ENCODE results near the gene PTPRN2. TPM values are rescaled to one million over a fixed set of nuclear protein-coding genes. Genes with fewer than 3 reads are reported as not detected.

The PTPRN2 gene
- total RNA-seq, 1 donor from 2014 or later, result 0.41 TPM

- intact Hi-C loops (cut with micrococcal nuclease), result no loop called here
- Mint-ChIP-seq H3K36me3 (ENCODE audit: low read depth) (no peaks in the 10 kb centered on the region), H3K4me1 (ENCODE audit: low read depth) (no peaks in the 10 kb centered on the region), H3K9me3 (no peaks in the 10 kb centered on the region), H3K27ac (no peak overlapping the region), H3K27me3 (ENCODE audit: insufficient read depth) (no peaks in the 10 kb centered on the region), H3K4me3 (no peak overlapping the region)
- no peak for DNase-seq (ENCODE audit: low spot score)
Observed at GRCh38 chr7:157862731-157863130, 724.9 kb downstream of the PTPRN2 start.

- Mint-ChIP-seq H3K4me3 (no peak overlapping the region), H3K4me1 (ENCODE audit: low read depth) (no peaks in the 10 kb centered on the region), H3K9me3 (no peaks in the 10 kb centered on the region), H3K36me3 (ENCODE audit: low read depth) (no peaks in the 10 kb centered on the region), H3K27ac (no peak overlapping the region), H3K27me3 (ENCODE audit: insufficient read depth) (no peaks in the 10 kb centered on the region)
- no peak for DNase-seq (ENCODE audit: low spot score)
- intact Hi-C loops (cut with micrococcal nuclease), result no loop called here
Observed at GRCh38 chr7:157861551-157861950, 726.1 kb downstream of the PTPRN2 start.

- intact Hi-C loops (cut with micrococcal nuclease), result no loop called here
- no peak for DNase-seq (ENCODE audit: low spot score)
- no peak overlapping the region for H3K4me3 Mint-ChIP-seq
- H3K36me3 Mint-ChIP-seq (ENCODE audit: low read depth), result no peaks in the 10 kb centered on the region
- H3K9me3 Mint-ChIP-seq, result no peaks in the 10 kb centered on the region
- no peaks in the 10 kb centered on the region for H3K4me1 Mint-ChIP-seq (ENCODE audit: low read depth)
- H3K27me3 Mint-ChIP-seq (ENCODE audit: insufficient read depth), result no peaks in the 10 kb centered on the region
- H3K27ac Mint-ChIP-seq, result no peak overlapping the region
Observed at GRCh38 chr7:157861031-157861491, 726.6 kb downstream of the PTPRN2 start.

GRCh38 chr7:157860406-157860805 lies 727.2 kb downstream of the PTPRN2 start:
- intact Hi-C loops (cut with micrococcal nuclease), result no loop called here
- H3K4me3 Mint-ChIP-seq, result no peak overlapping the region
- no peaks in the 10 kb centered on the region for H3K9me3 Mint-ChIP-seq
- no peak overlapping the region for H3K27ac Mint-ChIP-seq
- H3K27me3 Mint-ChIP-seq (ENCODE audit: insufficient read depth), result no peaks in the 10 kb centered on the region
- no peaks in the 10 kb centered on the region for H3K36me3 Mint-ChIP-seq (ENCODE audit: low read depth)
- no peak for DNase-seq (ENCODE audit: low spot score)
- no peaks in the 10 kb centered on the region for H3K4me1 Mint-ChIP-seq (ENCODE audit: low read depth)

GRCh38 chr7:157859915-157860314 lies 727.7 kb downstream of the PTPRN2 start:
- H3K4me1 Mint-ChIP-seq (ENCODE audit: low read depth), result no peaks in the 10 kb centered on the region
- no peak for DNase-seq (ENCODE audit: low spot score)
- intact Hi-C loops (cut with micrococcal nuclease), result no loop called here
- no peaks in the 10 kb centered on the region for H3K27me3 Mint-ChIP-seq (ENCODE audit: insufficient read depth)
- no peaks in the 10 kb centered on the region for H3K9me3 Mint-ChIP-seq
- H3K27ac Mint-ChIP-seq, result no peak overlapping the region
- no peak overlapping the region for H3K4me3 Mint-ChIP-seq
- H3K36me3 Mint-ChIP-seq (ENCODE audit: low read depth), result no peaks in the 10 kb centered on the region

GRCh38 chr7:157857578-157858075 lies 730.0 kb downstream of the PTPRN2 start:
- Mint-ChIP-seq H3K27me3 (ENCODE audit: insufficient read depth) (no peaks in the 10 kb centered on the region), H3K9me3 (no peaks in the 10 kb centered on the region), H3K36me3 (ENCODE audit: low read depth) (no peaks in the 10 kb centered on the region), H3K4me3 (no peak overlapping the region), H3K4me1 (ENCODE audit: low read depth) (no peaks in the 10 kb centered on the region), H3K27ac (no peak overlapping the region)
- intact Hi-C loops (cut with micrococcal nuclease), result no loop called here
- no peak for DNase-seq (ENCODE audit: low spot score)

GRCh38 chr7:157856873-157857577 lies 730.6 kb downstream of the PTPRN2 start:
- Mint-ChIP-seq H3K9me3 (no peaks in the 10 kb centered on the region), H3K27me3 (ENCODE audit: insufficient read depth) (no peaks in the 10 kb centered on the region), H3K36me3 (ENCODE audit: low read depth) (no peaks in the 10 kb centered on the region), H3K4me1 (ENCODE audit: low read depth) (peaks cover under 1% of the 10 kb centered on the region), H3K27ac (no peak overlapping the region), H3K4me3 (no peak overlapping the region)
- intact Hi-C loops (cut with micrococcal nuclease), result no loop called here
- no peak for DNase-seq (ENCODE audit: low spot score)

- no peak for DNase-seq (ENCODE audit: low spot score)
- peaks cover 11% of the 10 kb centered on the region for H3K4me1 Mint-ChIP-seq (ENCODE audit: low read depth)
- intact Hi-C loops (cut with micrococcal nuclease), result no loop called here
- no peak overlapping the region for H3K27ac Mint-ChIP-seq
- H3K27me3 Mint-ChIP-seq (ENCODE audit: insufficient read depth), result no peaks in the 10 kb centered on the region
- no peaks in the 10 kb centered on the region for H3K9me3 Mint-ChIP-seq
- no peak overlapping the region for H3K4me3 Mint-ChIP-seq
- no peaks in the 10 kb centered on the region for H3K36me3 Mint-ChIP-seq (ENCODE audit: low read depth)
Observed at GRCh38 chr7:157855452-157856213, 732.0 kb downstream of the PTPRN2 start.

GRCh38 chr7:157855016-157855415 lies 732.6 kb downstream of the PTPRN2 start:
- intact Hi-C loops (cut with micrococcal nuclease), result no loop called here

GRCh38 chr7:157854066-157854891 lies 733.3 kb downstream of the PTPRN2 start:
- Mint-ChIP-seq H3K9me3 (no peaks in the 10 kb centered on the region), H3K36me3 (ENCODE audit: low read depth) (no peaks in the 10 kb centered on the region), H3K27ac (no peak overlapping the region), H3K27me3 (ENCODE audit: insufficient read depth) (no peaks in the 10 kb centered on the region), H3K4me3 (no peak overlapping the region), H3K4me1 (ENCODE audit: low read depth) (peaks cover 11% of the 10 kb centered on the region)
- intact Hi-C loops (cut with micrococcal nuclease), result no loop called here
- DNase-seq (ENCODE audit: low spot score), result no peak

More at GRCh38 chr7:157855016-157855415, 732.6 kb downstream of the PTPRN2 start:
- DNase-seq (ENCODE audit: low spot score), result no peak
- H3K36me3 Mint-ChIP-seq (ENCODE audit: low read depth), result no peaks in the 10 kb centered on the region
- H3K4me3 Mint-ChIP-seq, result no peak overlapping the region
- peaks cover 11% of the 10 kb centered on the region for H3K4me1 Mint-ChIP-seq (ENCODE audit: low read depth)
- H3K9me3 Mint-ChIP-seq, result no peaks in the 10 kb centered on the region
- H3K27me3 Mint-ChIP-seq (ENCODE audit: insufficient read depth), result no peaks in the 10 kb centered on the region
- H3K27ac Mint-ChIP-seq, result no peak overlapping the region

GRCh38 chr7:157853789-157854065 lies 733.9 kb downstream of the PTPRN2 start:
- intact Hi-C loops (cut with micrococcal nuclease), result no loop called here
- Mint-ChIP-seq H3K4me3 (no peak overlapping the region), H3K9me3 (no peaks in the 10 kb centered on the region), H3K4me1 (ENCODE audit: low read depth) (peaks cover 11% of the 10 kb centered on the region), H3K27ac (no peak overlapping the region), H3K27me3 (ENCODE audit: insufficient read depth) (no peaks in the 10 kb centered on the region), H3K36me3 (ENCODE audit: low read depth) (no peaks in the 10 kb centered on the region)
- DNase-seq (ENCODE audit: low spot score), result no peak

- H3K36me3 Mint-ChIP-seq (ENCODE audit: low read depth), result no peaks in the 10 kb centered on the region
- H3K4me1 Mint-ChIP-seq (ENCODE audit: low read depth), result peaks cover 11% of the 10 kb centered on the region
- H3K27ac Mint-ChIP-seq, result no peak overlapping the region
- no peaks in the 10 kb centered on the region for H3K9me3 Mint-ChIP-seq
- intact Hi-C loops (cut with micrococcal nuclease), result no loop called here
- DNase-seq (ENCODE audit: low spot score), result no peak
- H3K27me3 Mint-ChIP-seq (ENCODE audit: insufficient read depth), result no peaks in the 10 kb centered on the region
- no peak overlapping the region for H3K4me3 Mint-ChIP-seq
Observed at GRCh38 chr7:157853076-157853788, 734.4 kb downstream of the PTPRN2 start.

All from activated T-helper 1 cell treated with anti-CD3 and anti-CD28 coated beads, Interleukin-12 subunit alpha, Interleukin-12 subunit beta, Interleukin-2, Interleukin-4 antibody, amounts not matched to agents 30 ng/mL and 10 ng/mL and 1 ng/mL, durations not matched to agents 14 hours and 24 hours and 36 hours (primary cell).